Measurements from ENCODE around the gene PRDX2. TPM values are rescaled to one million over a fixed set of nuclear protein-coding genes. Genes with fewer than 3 reads are reported as not detected.

The PRDX2 gene
- total and polyA plus RNA-seq, 2 experiments from 2014 or later = 346 to 465 TPM

DNA sequence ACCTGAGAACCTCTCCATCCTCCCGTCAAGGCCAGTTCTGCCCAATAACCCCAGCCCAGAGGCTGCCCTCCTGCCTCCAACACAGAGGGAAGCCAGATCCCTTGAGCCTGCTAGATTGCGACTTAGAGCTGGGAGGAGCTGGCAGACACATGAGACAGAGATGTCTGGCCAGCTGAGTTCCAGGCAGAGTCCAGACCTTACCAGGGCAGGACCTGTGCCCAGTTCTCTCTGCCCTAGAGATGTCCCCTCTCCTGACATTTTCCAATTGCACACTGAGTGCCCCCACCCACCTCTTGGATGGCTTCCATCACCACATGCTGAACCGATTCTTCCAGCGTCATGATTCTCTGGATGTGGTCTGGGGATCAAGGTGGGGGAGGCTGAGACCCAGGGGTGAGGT lies 29.3 kb downstream of the PRDX2 start:
- H3K9me3 Mint-ChIP-seq = no peaks in the 10 kb centered on the region; the same call in 2 of the 3 replicates
- Histone ChIP-seq H3K4me1 (ENCODE audit: insufficient read depth) (peaks cover 12% of the 10 kb centered on the region; the same call in 1 of the 2 replicates), H2AFZ (no peak overlapping the region), H3K79me2 (replicated peaks; ENCODE audit: insufficient read depth) (peaks cover 6% of the 10 kb centered on the region; the same call in 1 of the 2 replicates), H3K4me2 (no peak overlapping the region), H3K9me2 (ENCODE audit: insufficient read depth) (no peaks in the 10 kb centered on the region), H4K20me1 (replicated peaks; ENCODE audit: insufficient read depth) (no peaks in the 10 kb centered on the region; the same call in 1 of the 2 replicates), H3F3A (replicated peaks; ENCODE audit: low read depth) (peaks cover 28% of the 10 kb centered on the region), H3K4me3 (no peak overlapping the region), H3K27ac (ENCODE audit: low read depth) (no peak overlapping the region), H3K36me3 (ENCODE audit: insufficient read depth) (0 out of 2 replicates have a peak, but pooled peaks cover 7% of the 10 kb centered on the region), H3K27me3 (ENCODE audit: insufficient read depth) (no peaks in the 10 kb centered on the region)
- no peak overlapping the region for H3K27ac Mint-ChIP-seq
- no peak overlapping the region for H3K4me3 Mint-ChIP-seq
- ATAC-seq (no peak), DNase-seq (ENCODE audit: low spot score) (no peak)
- peaks cover 23% of the 10 kb centered on the region for H3K4me1 Mint-ChIP-seq
- peaks cover 16% of the 10 kb centered on the region for H3K27me3 Mint-ChIP-seq (ENCODE audit: insufficient read depth, low read depth, poor library complexity)
- peaks cover 39% of the 10 kb centered on the region for H3K36me3 Mint-ChIP-seq (ENCODE audit: low read depth)
- TF ChIP-seq ETS1 (IDR thresholded peaks at IDR 0.05) (no peak), REST (IDR thresholded peaks at IDR 0.05; ENCODE audit: unreplicated experiment) (no peak), POLR2AphosphoS5 (IDR thresholded peaks at IDR 0.05; ENCODE audit: low read depth) (no peak), NANOG (IDR thresholded peaks at IDR 0.05; ENCODE audit: borderline replicate concordance) (no peak), ZNF114 (CRISPR knock-in tag; IDR thresholded peaks at IDR 0.05) (no peak), ZNF331 (CRISPR knock-in tag; IDR thresholded peaks at IDR 0.05; ENCODE audit: low read depth) (no peak), CTCF (conservative IDR thresholded peaks at IDR 0.05; ENCODE audit: low read depth in 2 of 2) (no peak), STAT1 (IDR thresholded peaks at IDR 0.05; ENCODE audit: unreplicated experiment) (no peak), EZH2phosphoT487 (IDR thresholded peaks at IDR 0.05; ENCODE audit: unreplicated experiment) (no peak), JUNB (IDR thresholded peaks at IDR 0.05; ENCODE audit: unreplicated experiment) (no peak), EZH2 (IDR thresholded peaks at IDR 0.05; ENCODE audit: low read depth, unreplicated experiment) (no peak), CREB1 (CRISPR knock-in tag; IDR thresholded peaks at IDR 0.05; ENCODE audit: low read depth) (no peak)
- TF ChIP-seq, protein P1, sequence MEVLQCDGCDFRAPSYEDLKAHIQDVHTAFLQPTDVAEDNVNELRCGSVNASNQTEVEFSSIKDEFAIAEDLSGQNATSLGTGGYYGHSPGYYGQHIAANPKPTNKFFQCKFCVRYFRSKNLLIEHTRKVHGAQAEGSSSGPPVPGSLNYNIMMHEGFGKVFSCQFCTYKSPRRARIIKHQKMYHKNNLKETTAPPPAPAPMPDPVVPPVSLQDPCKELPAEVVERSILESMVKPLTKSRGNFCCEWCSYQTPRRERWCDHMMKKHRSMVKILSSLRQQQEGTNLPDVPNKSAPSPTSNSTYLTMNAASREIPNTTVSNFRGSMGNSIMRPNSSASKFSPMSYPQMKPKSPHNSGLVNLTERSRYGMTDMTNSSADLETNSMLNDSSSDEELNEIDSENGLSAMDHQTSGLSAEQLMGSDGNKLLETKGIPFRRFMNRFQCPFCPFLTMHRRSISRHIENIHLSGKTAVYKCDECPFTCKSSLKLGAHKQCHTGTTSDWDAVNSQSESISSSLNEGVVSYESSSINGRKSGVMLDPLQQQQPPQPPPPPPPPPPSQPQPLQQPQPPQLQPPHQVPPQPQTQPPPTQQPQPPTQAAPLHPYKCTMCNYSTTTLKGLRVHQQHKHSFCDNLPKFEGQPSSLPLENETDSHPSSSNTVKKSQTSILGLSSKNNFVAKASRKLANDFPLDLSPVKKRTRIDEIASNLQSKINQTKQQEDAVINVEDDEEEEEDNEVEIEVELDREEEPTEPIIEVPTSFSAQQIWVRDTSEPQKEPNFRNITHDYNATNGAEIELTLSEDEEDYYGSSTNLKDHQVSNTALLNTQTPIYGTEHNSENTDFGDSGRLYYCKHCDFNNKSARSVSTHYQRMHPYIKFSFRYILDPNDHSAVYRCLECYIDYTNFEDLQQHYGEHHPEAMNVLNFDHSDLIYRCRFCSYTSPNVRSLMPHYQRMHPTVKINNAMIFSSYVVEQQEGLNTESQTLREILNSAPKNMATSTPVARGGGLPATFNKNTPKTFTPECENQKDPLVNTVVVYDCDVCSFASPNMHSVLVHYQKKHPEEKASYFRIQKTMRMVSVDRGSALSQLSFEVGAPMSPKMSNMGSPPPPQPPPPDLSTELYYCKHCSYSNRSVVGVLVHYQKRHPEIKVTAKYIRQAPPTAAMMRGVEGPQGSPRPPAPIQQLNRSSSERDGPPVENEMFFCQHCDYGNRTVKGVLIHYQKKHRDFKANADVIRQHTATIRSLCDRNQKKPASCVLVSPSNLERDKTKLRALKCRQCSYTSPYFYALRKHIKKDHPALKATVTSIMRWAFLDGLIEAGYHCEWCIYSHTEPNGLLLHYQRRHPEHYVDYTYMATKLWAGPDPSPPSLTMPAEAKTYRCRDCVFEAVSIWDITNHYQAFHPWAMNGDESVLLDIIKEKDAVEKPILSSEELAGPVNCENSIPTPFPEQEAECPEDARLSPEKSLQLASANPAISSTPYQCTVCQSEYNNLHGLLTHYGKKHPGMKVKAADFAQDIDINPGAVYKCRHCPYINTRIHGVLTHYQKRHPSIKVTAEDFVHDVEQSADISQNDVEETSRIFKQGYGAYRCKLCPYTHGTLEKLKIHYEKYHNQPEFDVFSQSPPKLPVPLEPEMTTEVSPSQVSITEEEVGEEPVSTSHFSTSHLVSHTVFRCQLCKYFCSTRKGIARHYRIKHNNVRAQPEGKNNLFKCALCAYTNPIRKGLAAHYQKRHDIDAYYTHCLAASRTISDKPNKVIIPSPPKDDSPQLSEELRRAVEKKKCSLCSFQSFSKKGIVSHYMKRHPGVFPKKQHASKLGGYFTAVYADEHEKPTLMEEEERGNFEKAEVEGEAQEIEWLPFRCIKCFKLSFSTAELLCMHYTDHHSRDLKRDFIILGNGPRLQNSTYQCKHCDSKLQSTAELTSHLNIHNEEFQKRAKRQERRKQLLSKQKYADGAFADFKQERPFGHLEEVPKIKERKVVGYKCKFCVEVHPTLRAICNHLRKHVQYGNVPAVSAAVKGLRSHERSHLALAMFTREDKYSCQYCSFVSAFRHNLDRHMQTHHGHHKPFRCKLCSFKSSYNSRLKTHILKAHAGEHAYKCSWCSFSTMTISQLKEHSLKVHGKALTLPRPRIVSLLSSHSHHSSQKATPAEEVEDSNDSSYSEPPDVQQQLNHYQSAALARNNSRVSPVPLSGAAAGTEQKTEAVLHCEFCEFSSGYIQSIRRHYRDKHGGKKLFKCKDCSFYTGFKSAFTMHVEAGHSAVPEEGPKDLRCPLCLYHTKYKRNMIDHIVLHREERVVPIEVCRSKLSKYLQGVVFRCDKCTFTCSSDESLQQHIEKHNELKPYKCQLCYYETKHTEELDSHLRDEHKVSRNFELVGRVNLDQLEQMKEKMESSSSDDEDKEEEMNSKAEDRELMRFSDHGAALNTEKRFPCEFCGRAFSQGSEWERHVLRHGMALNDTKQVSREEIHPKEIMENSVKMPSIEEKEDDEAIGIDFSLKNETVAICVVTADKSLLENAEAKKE (CRISPR knock-in tag; IDR thresholded peaks at IDR 0.05) = no peak
